Measurements from ENCODE around the gene ARRDC4. TPM values are rescaled to one million over a fixed set of nuclear protein-coding genes. Genes with fewer than 3 reads are reported as not detected.

The ARRDC4 gene
- total RNA-seq, 1 experiment from 2014 or later = 8.7 TPM

GRCh38 chr15:97995881-97996603 is 35.5 kb downstream of the ARRDC4 start:
- Histone ChIP-seq H2BK12ac (ENCODE audit: insufficient read length, low read depth, low read length) (no peak overlapping the region), H3K9me3 (ENCODE audit: control insufficient read depth, low read depth, low read length) (no peaks in the 10 kb centered on the region), H4K8ac (replicated peaks; ENCODE audit: insufficient read length, low read depth, low read length) (no peak overlapping the region), H2BK20ac (ENCODE audit: low read depth, low read length, poor library complexity, severe bottlenecking) (no peak overlapping the region), H3T11ph (ENCODE audit: low read length) (no peak overlapping the region), H2BK120ac (ENCODE audit: low read depth, low read length, poor library complexity, severe bottlenecking) (no peak overlapping the region), H3K79me2 (ENCODE audit: insufficient read depth, low read length) (no peaks in the 10 kb centered on the region), H3K4me2 (ENCODE audit: insufficient read depth, insufficient read length, low read length) (no peak overlapping the region), H3K27ac (ENCODE audit: insufficient read length, low read depth, low read length) (no peak overlapping the region), H3K79me1 (ENCODE audit: insufficient read depth, low read depth, low read length, poor library complexity, severe bottlenecking) (no peaks in the 10 kb centered on the region), H3K56ac (ENCODE audit: insufficient read length, low read depth, low read length) (no peak overlapping the region), H4K5ac (ENCODE audit: insufficient read length, low read depth, low read length) (no peak overlapping the region), H4K20me1 (ENCODE audit: control insufficient read depth, insufficient read depth, insufficient read length) (peaks cover 2% of the 10 kb centered on the region), H2BK5ac (ENCODE audit: insufficient read length, low read length) (no peak overlapping the region), H3K4ac (ENCODE audit: low read depth, low read length) (no peak overlapping the region), H2AFZ (ENCODE audit: low read length) (no peak overlapping the region), H3K27me3 (ENCODE audit: insufficient read depth, low read length) (no peaks in the 10 kb centered on the region), H3K14ac (ENCODE audit: insufficient read depth, low read length) (no peak overlapping the region), H3K9ac (ENCODE audit: extremely low read depth, insufficient read length, low read length) (no peak overlapping the region), H3K18ac (ENCODE audit: insufficient read length, low read depth, low read length) (no peak overlapping the region), H2AK5ac (ENCODE audit: insufficient read length, low read length) (no peak overlapping the region), H3K23me2 (ENCODE audit: insufficient read length, low read depth, low read length, poor library complexity, severe bottlenecking) (no peaks in the 10 kb centered on the region), H3K23ac (ENCODE audit: insufficient read length, low read depth, low read length) (no peak overlapping the region), H2BK15ac (ENCODE audit: low read depth, low read length) (no peak overlapping the region), H3K4me1 (ENCODE audit: insufficient read depth, low read length) (no peaks in the 10 kb centered on the region), H4K91ac (ENCODE audit: insufficient read length, low read depth, low read length) (no peak overlapping the region)
- H3K4me1 Mint-ChIP-seq = peaks cover 0 to 3% of the 10 kb centered on the region in 2 experiments; a peak in 1 of 4 replicates
- DNase-seq = peak; percentile 45
- no peaks in the 10 kb centered on the region for H3K27me3 Mint-ChIP-seq (ENCODE audit: low read depth)
- no peak overlapping the region for H3K27ac Mint-ChIP-seq
- no peaks in the 10 kb centered on the region for H3K36me3 Mint-ChIP-seq (ENCODE audit: insufficient read depth in 1 of 3, low read depth in 3 of 3)
- no CpG with 5 or more reads among the region's 5 CpGs for WGBS (ENCODE audit: extremely low coverage, insufficient read length, low lambda C conversion rate)
- H3K9me3 Mint-ChIP-seq = peaks cover 0 to 3% of the 10 kb centered on the region in 2 experiments; a peak in 1 of 5 replicates
- peak; percentile 61 for TF ChIP-seq CTCF (conservative IDR thresholded peaks at IDR 0.05)
- H3K4me3 Mint-ChIP-seq = no peak overlapping the region
